Measurements from ENCODE around the gene SMTN.
A peak's percentile ranks its signal among the peaks of the same experiment; 100 is the strongest.

The SMTN gene

DNA sequence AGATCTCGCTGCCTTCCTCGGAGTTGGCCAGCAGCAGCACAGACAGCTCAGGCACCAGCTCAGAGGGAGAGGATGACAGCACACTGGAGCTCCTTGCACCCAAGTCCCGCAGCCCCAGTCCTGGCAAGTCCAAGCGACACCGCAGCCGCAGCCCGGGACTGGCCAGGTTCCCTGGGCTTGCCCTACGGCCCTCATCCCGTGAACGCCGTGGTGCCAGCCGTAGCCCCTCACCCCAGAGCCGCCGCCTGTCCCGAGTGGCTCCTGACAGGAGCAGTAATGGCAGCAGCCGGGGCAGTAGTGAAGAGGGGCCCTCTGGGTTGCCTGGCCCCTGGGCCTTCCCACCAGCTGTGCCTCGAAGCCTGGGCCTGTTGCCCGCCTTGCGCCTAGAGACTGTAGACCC is 52.8 kb downstream of the SMTN start:
- DNase-seq, result no peak

- DNase-seq, result no peak
These were observed 53.6 kb downstream of the SMTN start for GRCh38 chr22:31134688-31135087.

DNA sequence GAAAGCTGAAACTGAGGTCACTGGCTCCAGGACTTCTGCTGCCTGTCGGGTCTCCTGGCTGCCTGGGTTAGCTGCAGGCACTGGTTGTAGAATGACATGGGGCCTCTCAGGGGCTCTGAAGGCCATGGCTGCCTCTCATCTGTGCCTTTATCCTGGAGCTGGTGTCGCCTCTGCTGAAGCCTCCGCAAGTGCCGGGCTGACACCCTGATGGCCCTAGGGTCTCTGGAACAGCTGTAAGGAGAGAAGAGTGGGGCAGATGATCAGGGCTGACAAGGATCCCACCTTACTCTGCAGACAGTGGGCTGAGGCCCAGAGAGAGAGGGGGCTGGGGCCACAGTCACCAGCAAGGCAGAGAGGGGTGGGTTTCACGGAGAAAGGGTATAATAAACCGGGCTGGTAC is 54.6 kb downstream of the SMTN start:
- DNase-seq, result no peak

DNA sequence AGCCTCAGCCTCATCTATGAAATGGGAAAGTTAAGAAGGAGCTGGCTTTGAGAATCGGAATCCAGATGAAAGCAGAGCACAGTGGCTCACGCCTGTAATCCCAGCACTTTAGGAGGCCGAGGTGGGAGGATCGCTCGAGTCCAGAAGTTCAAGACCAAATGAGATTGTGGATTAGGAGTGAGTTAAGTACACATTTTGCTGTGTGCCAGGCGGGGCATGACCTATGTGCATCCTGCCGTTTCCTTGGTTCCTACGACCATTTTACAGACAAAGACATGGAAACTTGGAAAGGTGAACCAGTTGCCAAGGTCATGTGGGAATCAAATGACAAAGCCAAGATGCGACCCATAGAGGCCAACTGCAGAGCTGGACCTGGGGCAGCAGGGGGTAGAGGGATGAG is 55.0 kb downstream of the SMTN start:
- no peak for DNase-seq

DNA sequence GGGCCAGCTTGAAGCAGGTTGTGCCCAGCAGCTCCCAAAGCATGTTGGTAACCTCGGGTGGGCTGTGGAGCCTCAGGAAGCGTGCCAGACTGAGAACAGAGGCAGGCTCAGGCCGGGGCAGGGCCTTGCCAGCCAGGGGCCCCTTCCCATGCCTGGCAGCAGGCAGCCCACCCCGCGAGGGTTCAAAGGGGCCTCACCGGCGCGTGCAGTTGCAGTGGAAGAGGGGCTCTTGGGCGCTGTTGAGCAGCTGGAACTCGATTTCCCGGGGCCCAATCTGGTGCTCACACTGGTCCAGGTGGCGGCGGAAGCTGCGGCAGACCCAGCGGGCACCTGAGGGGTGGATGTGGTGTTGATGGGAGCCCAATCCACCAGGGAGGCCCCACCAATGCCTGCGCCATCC is 55.6 kb downstream of the SMTN start:
- no peak for DNase-seq

- no peak for DNase-seq
These were observed 56.6 kb downstream of the SMTN start for GRCh38 chr22:31137721-31138120.

GRCh38 chr22:31138126-31138525 is 57.0 kb downstream of the SMTN start:
- DNase-seq, result no peak

DNA sequence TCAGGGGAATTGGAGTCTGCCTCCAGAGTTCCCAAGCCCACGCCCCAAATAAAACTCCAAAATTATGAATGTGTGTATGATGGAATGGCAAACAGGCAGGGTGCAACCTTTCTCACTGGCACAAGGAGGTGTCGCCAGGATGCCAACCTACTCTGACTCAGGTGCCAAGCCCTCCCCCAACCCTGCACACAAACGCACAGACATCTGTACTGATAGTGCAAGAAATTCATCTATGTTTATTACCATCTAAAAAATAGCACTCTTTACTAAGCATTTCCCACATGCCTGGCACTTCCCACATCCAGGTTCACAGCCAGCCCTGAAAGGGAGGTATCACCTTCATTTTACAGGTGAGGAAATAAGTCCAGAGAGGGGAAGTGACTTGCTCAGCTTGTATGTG is 57.9 kb downstream of the SMTN start:
- no peak for DNase-seq

- DNase-seq, result peak; percentile 45
These were observed 59.0 kb downstream of the SMTN start, which contains the start of gene PLA2G3 for GRCh38 chr22:31139866-31140716. Gene PLA2G3 (minus strand): TSS chr22:31140508. CDS start chr22:31140354, 154 bp downstream.

DNA sequence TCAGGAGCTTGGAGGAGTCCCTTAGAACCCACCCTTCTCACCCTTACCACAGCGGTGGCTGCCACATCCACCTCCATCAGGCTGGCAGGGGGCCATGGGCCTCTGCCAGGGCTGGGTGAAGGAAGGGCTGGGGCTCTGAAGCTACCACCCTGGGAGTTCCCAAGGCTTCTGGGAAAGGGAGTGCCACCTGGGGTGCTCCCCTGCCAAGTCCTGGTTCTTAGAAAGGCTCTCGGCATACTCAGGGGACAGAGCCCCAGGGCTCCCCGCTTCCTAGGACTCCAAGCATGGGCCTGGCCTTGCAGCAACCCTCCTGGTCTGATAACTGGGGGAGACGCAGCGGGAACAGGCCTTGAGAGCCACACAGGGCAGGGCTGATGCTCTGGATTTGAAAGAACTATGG is 59.6 kb downstream of the SMTN start:
- peak; percentile 45 for DNase-seq

DNA sequence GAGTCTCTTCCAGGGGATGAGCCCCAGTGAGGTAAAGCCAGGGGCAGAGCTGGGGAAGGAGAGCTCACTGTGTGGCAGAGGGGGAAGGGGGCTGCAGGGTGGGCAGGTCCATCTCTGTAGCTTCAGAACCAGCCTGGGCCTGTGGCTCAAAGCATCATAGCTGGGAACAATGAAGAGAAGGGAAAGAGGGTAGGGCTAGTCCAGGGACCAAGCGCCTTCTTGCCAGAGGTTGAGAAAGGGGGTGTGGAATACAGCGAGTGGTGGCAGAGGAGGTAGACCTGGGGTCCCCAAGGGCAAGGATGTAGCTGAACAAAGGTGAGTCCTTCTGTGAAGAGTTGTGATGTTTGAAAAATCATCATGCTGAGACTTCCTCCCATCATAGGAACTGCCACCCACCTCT is 60.4 kb downstream of the SMTN start:
- DNase-seq, result no peak

DNA sequence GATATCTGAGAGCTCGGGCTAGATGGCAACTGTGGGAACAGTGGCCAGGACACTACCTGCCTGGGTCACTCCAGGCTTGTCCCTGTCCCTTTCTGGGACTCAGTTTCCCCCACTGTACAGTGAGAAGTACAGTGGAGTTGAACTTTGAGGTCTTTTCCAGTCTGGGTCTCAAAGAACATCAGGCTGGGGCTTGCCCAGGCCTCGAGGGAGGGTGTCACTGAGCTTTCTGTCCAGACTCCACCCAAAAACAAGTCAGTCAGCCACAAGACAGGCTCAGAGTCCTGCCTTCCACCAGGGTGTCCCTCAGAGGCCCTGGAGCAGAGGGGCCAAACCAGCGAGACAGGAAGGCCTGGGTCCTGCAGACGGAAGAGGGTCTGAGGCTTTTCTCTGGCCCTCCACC is 61.2 kb downstream of the SMTN start:
- no peak for DNase-seq

GRCh38 chr22:31143038-31143437 is 61.9 kb downstream of the SMTN start:
- DNase-seq, result no peak

- no peak for DNase-seq
These were observed 62.4 kb downstream of the SMTN start for GRCh38 chr22:31143537-31143936.

DNA sequence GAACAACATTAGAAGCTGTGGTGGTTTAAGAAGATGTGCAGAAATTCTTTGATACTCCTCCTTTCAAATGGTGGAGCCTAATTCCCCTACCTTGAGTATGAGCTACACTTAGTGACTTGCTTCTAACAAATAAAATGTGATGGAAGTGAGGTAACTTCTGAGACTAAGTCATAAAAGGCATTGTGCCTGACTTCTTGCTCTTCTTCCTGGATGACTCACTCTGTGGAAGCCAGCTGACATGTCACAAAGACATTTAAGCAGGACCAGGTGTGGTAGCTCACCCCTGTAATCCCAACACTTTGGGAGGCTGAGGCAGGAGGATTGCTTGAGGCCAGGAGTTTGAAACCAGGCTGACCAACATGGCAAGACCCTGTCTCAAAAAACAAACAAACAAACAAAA is 63.1 kb downstream of the SMTN start:
- DNase-seq, result no peak

- no peak for DNase-seq
These were observed 67.4 kb downstream of the SMTN start for GRCh38 chr22:31148488-31148887.

GRCh38 chr22:31148953-31149627 is 68.0 kb downstream of the SMTN start:
- DNase-seq, result peak; percentile 73

DNA sequence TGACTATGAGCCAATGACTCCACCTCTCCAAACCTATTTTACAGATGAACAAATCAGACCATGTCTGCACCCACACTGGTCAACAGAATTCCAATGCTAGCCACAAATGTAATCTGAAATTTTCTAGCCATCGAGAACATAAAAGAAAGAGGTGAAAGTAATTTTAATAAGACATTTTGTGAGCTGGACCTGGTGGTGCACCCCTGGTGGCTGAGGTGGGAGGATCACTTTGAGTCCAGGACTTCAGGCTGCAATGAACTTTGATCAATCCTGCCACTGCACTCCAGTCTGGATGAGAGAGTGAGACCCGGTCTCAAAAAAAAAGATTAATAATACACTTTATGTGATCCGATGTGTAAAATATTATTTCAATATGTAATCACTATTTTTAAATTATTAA is 69.5 kb downstream of the SMTN start:
- no peak for DNase-seq

DNA sequence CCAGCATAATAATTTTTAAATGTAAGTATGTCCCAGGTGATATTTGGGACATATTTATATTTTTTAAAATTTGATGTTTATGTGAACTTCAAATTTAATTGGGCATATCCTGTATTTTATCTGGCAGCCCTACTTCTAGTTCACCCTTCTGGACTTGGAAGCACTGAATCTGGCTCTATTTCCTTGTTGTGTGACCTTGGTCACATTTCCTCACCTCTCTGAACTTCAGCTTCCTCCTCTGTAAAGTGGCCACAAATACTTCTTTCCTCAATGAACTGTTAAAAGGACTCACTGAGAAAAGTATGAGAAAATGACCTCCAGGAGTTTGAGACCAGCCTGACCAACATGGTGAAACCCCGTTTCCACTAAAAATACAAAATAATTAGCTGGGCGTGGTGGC is 70.8 kb downstream of the SMTN start:
- DNase-seq, result no peak

- no peak for DNase-seq
These were observed 72.2 kb downstream of the SMTN start for GRCh38 chr22:31153357-31153756.

All from hematopoietic multipotent progenitor cell treated with erythropoietin and hydrocortisone succinate and interleukin-3 and kit ligand, for 8 days (in vitro differentiated cells).